Right renal pelvis (tissue), 4 donors: ENCODE results near the gene STRADB. TPM values are rescaled to one million over a fixed set of nuclear protein-coding genes. Genes with fewer than 3 reads are reported as not detected.
"Not testable (repeated sequence)": the region's sequence is repeated elsewhere in the genome, so short reads cannot be mapped to it uniquely, and the experiment has no call there.

Experiments used
- DNase-seq, 4 donors: peaks; one replicate each; pipeline ENCODE4 v3.0.0-alpha.2; 2013; ENCODE audit warnings: low read depth in 4 of 4, low spot score in 3 of 4, missing footprints in 1 of 4
- polyA plus RNA-seq, 4 donors: library from polyadenylated mRNA; unstranded; fragments of 120-200 nt; gene quantifications; one replicate each; pipeline ENCODE4 v1.2.1, GENCODE V29; 2013; ENCODE audit not compliant: insufficient read length in 4 of 4

STRADB gene, protein sequence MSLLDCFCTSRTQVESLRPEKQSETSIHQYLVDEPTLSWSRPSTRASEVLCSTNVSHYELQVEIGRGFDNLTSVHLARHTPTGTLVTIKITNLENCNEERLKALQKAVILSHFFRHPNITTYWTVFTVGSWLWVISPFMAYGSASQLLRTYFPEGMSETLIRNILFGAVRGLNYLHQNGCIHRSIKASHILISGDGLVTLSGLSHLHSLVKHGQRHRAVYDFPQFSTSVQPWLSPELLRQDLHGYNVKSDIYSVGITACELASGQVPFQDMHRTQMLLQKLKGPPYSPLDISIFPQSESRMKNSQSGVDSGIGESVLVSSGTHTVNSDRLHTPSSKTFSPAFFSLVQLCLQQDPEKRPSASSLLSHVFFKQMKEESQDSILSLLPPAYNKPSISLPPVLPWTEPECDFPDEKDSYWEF
- polyA plus RNA-seq, result 10 to 100 TPM; 72.1 to 99.2 (median 90.8) TPM

GRCh38 chr2:201451292-201452057 lies at the start of gene STRADB, which contains the start of gene TRAK2:
STRADB (plus strand) TSS chr2:201451740; CDS start chr2:201454841, 3,101 bp downstream.
TRAK2 (minus strand) TSS chr2:201451458; CDS start chr2:201420507, 30,951 bp downstream.
- DNase-seq, result peak; percentile 87 to 92 (median 88)

DNA sequence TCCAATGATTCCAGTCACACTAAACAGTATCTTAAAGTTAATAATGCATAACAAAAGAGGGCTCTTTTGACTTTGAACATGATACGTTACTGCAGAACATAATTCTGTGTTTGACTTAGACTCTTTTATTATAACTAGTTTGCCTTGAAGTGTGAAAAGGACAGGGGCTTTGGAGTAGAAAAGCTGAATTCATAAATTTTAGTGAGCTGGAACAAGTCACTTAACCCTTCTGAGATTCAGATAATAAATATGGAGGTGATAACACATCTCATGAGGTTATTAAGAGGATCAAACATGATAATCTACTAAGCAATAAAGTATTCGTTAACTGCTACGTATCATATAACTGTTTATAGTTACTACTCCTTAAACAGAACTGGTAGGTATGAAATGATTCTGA lies 49.7 kb upstream of the STRADB start:
- DNase-seq, result no peak

DNA sequence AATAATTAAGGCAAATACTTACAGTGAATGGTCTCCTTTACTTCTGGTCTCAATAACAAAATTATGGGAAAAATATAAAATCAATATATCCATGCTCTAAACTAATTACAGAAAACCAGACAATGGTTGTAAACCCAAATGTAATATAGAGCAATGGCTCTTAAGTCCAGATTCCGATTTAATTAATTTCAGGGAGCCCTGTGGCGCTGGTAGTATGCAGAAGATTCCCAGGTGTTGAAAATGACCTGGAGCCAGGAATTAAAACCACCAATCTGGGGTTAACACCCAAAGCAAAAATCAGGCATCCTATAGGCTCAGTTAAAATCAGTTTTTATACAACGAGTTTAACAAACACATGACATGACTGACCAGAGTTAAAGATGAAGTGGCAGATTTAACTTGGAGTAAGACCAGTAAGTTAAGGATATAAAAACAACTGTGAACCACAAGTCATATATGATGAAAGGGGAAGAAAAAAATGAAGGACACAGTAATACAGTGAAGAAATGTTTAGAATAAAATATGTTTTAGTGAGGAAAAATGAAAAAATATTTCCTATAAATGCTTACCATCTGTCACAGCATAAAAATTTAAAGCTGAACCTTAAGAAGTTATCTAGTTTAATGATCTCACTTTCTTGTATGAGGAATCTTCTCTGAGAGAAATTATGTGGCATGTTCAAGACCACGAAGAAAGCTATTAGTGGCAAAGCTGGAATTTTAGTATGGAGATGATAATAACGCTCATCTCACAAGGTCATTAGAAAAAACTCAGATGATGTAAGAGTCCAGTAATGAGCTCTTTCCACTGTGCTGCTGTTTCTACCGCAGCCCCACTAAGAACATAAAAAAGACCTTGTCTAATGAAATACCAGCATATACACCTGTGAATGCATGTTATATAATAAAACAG lies 48.6 kb upstream of the STRADB start:
- no peak for DNase-seq

- no peak for DNase-seq
Observed at GRCh38 chr2:201403880-201404279, 47.7 kb upstream of the STRADB start.

DNA sequence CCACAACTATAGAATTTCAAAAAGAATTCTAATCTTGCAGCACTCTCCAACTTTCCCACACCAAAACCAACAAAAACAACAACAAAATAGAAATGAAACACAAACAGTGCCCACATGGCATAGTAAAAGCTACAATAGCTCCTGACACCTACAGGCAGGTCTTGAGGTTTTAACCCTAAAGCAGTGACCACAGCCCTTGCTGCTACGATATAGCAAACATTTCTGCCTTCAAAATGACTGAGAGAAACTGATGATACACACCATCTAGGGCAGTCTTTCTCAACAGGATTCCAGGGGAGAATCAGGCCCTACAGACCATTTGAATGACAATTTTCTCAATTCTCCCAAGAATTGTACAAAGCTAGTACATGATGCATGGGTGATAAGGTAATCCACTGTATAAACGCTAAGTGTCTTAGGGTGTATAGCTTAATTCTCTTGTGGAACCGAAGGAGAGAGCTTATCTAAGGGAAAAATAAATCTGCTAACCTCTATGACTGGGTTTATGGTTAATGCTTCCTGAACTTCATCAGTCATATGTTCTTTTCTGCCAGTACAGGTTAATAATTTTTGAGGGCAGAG lies 46.8 kb upstream of the STRADB start:
- no peak for DNase-seq

DNA sequence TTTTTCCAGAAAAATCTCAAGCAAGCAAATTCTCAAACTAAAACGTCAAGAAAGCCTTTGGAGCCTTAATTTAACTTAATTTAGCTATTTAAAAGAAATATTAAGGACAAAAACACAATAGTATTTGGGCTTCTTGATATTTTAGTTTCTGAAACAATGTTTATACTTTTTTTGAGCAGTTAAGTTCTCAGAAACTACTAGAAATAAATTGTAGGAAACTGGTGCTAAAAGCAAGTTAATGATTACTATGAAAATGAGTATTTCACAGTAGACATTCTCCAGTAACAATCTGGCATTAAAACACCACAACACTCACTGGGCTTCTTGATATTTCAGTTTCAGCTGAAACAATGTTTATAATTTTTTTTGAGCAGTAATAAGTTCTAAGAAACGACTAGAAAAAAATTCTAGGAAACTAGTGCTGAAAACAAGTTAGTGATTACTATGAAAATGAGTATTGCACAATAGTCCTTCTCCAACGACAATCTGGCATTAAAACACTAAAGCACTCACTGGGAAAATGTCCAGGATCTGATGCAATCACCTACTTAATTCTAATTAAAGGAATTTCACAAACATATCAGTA lies 45.4 kb upstream of the STRADB start:
- no peak for DNase-seq

GRCh38 chr2:201407265-201407664 lies 44.3 kb upstream of the STRADB start:
- DNase-seq, result no peak

GRCh38 chr2:201408931-201409330 lies 42.6 kb upstream of the STRADB start:
- no peak for DNase-seq

- DNase-seq, result no peak
Observed at GRCh38 chr2:201411421-201411820, 40.1 kb upstream of the STRADB start.

- DNase-seq, result no peak
Observed at GRCh38 chr2:201413143-201413542, 38.4 kb upstream of the STRADB start.

- DNase-seq, result no peak
Observed at GRCh38 chr2:201413552-201413951, 38.0 kb upstream of the STRADB start.

DNA sequence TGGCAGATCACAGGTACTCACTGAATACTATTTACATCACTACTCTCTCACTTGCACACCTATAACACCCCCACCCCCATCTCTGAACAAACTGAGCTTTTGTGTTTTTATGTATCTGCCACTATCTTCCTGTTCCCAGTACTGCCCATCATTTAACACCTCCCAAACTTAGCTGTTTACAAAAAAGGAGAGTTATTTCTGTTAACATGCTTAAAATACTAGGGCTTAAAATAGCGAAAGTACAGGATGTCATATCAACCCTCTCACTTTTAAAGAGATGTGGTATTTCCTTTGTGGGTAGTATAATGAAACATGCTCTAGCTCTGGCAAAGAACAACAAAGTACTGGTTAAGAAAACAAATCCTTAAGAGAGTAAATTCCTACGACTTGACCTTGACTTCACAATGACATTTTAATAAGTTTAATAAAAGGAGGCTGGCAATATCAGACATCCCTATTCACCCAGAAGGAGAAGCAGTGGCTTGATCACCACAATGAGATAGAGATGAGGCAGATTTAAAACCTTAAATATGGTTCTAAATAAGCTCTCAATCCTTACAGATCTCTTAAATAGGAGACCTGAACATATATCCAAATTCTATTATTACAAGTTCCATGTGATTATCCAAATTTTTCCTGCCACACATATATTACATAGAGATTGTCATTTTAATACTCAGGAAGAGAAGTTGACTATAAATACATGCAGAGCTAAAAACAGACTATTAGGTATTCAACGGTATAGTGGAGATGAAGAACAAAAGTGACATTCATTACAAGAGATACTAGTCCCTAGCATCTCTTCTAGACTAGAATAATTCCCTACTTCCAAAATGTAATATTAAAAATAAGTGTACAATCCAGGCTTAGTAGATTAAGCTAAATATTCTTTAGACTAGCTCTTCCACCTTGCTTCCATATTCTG lies 37.2 kb upstream of the STRADB start:
- no peak for DNase-seq

- DNase-seq, result no peak
Observed at GRCh38 chr2:201415149-201415548, 36.4 kb upstream of the STRADB start.

GRCh38 chr2:201419057-201419635 lies 32.4 kb upstream of the STRADB start:
- no peak for DNase-seq

DNA sequence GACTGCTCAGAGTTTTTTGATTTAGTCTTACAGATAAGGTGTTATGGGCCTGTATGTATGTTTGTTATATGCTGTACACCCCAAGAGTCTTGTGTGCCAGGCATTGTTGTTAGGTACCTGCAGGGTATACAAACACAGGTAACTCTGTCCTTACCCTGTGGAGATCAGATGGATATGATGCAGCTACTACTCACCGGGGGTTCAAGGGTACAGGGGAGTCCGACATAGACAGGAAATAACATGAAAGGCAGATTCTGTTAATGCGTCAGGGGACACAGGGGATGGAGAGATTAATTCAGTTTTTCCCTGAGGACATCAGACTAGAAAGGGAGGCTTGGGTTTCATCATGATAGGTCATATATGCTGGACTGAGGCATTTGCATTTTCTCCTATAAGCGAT lies 31.6 kb upstream of the STRADB start:
- no peak for DNase-seq

GRCh38 chr2:201420442-201421113 lies 31.0 kb upstream of the STRADB start:
- no peak for DNase-seq

GRCh38 chr2:201425952-201426351 lies 25.6 kb upstream of the STRADB start:
- DNase-seq, result no peak

GRCh38 chr2:201428366-201428765 lies 23.2 kb upstream of the STRADB start:
- not testable (repeated sequence) for DNase-seq
